IMR-90 (cell line): ENCODE results near the gene PTCHD4.

Experiments used
- BHLHE40 ChIP-seq: fragments of 150-350 bp; IDR thresholded peaks from 2 replicates; pipeline ENCODE4 v1.6.1; 2016; ENCODE audit warnings: mild to moderate bottlenecking, low read depth, low read length
- CEBPB ChIP-seq: IDR thresholded peaks from 2 replicates; pipeline ENCODE4 v1.6.1; 2012; ENCODE audit warnings: low read depth, low read length, improper control_type of control experiment
- CHD1 ChIP-seq: IDR thresholded peaks from 2 replicates; pipeline ENCODE4 v1.6.1; 2012; ENCODE audit warnings: low read depth, low read length, improper control_type of control experiment
- CTCF ChIP-seq: conservative IDR thresholded peaks from 2 replicates; pipeline ENCODE4 v1.5.1; 2012; ENCODE audit warnings: mild to moderate bottlenecking, low read depth, low read length, improper control_type of control experiment
- FOS ChIP-seq: fragments of 150-350 bp; IDR thresholded peaks from 2 replicates; pipeline ENCODE4 v1.6.1; 2016; ENCODE audit warnings: low read depth, low read length
- MAZ ChIP-seq: IDR thresholded peaks from 2 replicates; pipeline ENCODE4 v1.6.1; 2012; ENCODE audit warnings: low read depth, mild to moderate bottlenecking, low read length, improper control_type of control experiment, moderate library complexity, borderline replicate concordance
- MXI1 ChIP-seq: IDR thresholded peaks from 2 replicates; pipeline ENCODE4 v1.6.1; 2012; ENCODE audit warnings: low read depth, mild to moderate bottlenecking, low read length, moderate library complexity, borderline replicate concordance
- NFE2L2 ChIP-seq: fragments of 150-350 bp; IDR thresholded peaks from 2 replicates; pipeline ENCODE4 v1.6.1; 2016; ENCODE audit warnings: low read depth, mild to moderate bottlenecking, low read length
- POLR2A ChIP-seq: IDR thresholded peaks from 2 replicates; pipeline ENCODE4 v1.6.1; 2012; ENCODE audit warnings: mild to moderate bottlenecking, low read depth, low read length
- RAD21 ChIP-seq: IDR thresholded peaks from 2 replicates; pipeline ENCODE4 v1.6.1; 2012; ENCODE audit warnings: low read length, improper control_type of control experiment
- RCOR1 ChIP-seq: IDR thresholded peaks from 2 replicates; pipeline ENCODE4 v1.6.1; 2012; ENCODE audit warnings: mild to moderate bottlenecking, low read length, improper control_type of control experiment; ENCODE audit not compliant: insufficient replicate concordance
- RFX5 ChIP-seq: IDR thresholded peaks from 2 replicates; pipeline ENCODE4 v1.8.0; 2012; ENCODE audit warnings: low read depth, mild to moderate bottlenecking, low read length, moderate library complexity
- SMC3 ChIP-seq: fragments of 150-350 bp; IDR thresholded peaks from 2 replicates; pipeline ENCODE4 v1.6.1; 2016; ENCODE audit warnings: low read depth, mild to moderate bottlenecking, antibody characterized with exemption, low read length, moderate library complexity
- USF2 ChIP-seq: fragments of 150-350 bp; IDR thresholded peaks from 2 replicates; pipeline ENCODE4 v1.6.1; 2017; ENCODE audit warnings: mild to moderate bottlenecking, antibody characterized with exemption, low read length, low read depth

GRCh38 chr6:48090546-48090945 lies 20.5 kb downstream of the PTCHD4 start:
- TF ChIP-seq CTCF (no peak), POLR2A (no peak), CEBPB (no peak), RAD21 (no peak), SMC3 (no peak), RFX5 (no peak), FOS (no peak), MXI1 (no peak), RCOR1 (no peak), BHLHE40 (no peak), MAZ (no peak), USF2 (no peak), CHD1 (no peak), NFE2L2 (no peak)
